Stomach (tissue), 4 donors: Measurements from ENCODE around the gene THADA.

Source experiments
- POLR2AphosphoS5 ChIP-seq, 3 donors: sonication (generic); formaldehyde crosslinking; IDR thresholded peaks; one replicate each; pipeline ENCODE4 v1.6.1; 2016; ENCODE audit warnings: antibody characterized with exemption in 3 of 3
- TF ChIP-seq, protein P1 (sequence below), 7 experiments: fragments of 450-650 bp in 4 of 7; fragments of 200-600 bp in 3 of 7; sonication (generic) in 3 of 7; IDR thresholded peaks; one replicate each; pipeline ENCODE4 v1.5.1; 2016 to 2019; ENCODE audit warnings: antibody characterized with exemption in 7 of 7, control low read depth in 2 of 7, mild to moderate bottlenecking in 1 of 7

DNA sequence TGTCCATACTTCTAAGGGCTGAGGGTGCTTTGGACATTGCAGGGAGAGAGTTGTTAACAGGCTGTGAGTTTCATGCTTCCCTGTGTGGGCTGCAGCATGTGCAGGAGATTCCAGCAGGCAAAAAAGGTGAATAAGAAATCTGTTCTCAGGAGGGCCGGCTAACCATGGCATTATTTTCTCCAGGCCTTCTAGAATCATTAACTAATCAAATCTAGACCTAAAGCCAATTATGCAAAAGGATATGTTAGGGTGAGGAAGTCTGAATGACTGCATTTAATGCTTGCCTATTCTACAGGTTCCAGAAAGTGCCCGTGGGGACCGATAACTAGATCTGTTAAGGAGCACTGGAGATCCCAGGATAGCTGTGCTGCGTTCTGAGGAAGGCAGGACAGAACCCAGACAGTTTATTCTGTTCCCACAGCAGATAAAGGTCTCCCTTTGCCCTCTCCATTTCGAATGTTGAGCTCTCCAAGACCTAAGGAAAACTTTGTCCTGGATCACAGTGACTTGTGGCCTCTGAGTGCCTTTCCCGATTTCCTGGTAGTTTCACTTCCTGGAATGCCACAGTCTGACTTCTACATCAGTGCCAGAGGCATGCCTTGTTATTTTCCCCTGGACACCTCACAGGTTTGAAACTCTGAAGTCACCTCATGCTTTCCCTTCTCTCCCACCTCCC lies 319.4 kb downstream of the THADA start:
- TF ChIP-seq, protein P1, sequence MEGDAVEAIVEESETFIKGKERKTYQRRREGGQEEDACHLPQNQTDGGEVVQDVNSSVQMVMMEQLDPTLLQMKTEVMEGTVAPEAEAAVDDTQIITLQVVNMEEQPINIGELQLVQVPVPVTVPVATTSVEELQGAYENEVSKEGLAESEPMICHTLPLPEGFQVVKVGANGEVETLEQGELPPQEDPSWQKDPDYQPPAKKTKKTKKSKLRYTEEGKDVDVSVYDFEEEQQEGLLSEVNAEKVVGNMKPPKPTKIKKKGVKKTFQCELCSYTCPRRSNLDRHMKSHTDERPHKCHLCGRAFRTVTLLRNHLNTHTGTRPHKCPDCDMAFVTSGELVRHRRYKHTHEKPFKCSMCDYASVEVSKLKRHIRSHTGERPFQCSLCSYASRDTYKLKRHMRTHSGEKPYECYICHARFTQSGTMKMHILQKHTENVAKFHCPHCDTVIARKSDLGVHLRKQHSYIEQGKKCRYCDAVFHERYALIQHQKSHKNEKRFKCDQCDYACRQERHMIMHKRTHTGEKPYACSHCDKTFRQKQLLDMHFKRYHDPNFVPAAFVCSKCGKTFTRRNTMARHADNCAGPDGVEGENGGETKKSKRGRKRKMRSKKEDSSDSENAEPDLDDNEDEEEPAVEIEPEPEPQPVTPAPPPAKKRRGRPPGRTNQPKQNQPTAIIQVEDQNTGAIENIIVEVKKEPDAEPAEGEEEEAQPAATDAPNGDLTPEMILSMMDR (IDR thresholded peaks at IDR 0.05), result no peak
- TF ChIP-seq POLR2AphosphoS5 (IDR thresholded peaks at IDR 0.05), result peak in 2 of 3 donors; percentile 43 to 77
